Neuronal stem cell (in vitro differentiated cells): ENCODE data around the gene ERC2.

Source experiments
- DNase-seq: peaks from one replicate; pipeline ENCODE4 v3.0.0-alpha.2; 2013; ENCODE audit warnings: low spot score
- H2AFZ ChIP-seq: one replicate; pipeline ENCODE4 v1.6.1; 2013; ENCODE audit warnings: mild to moderate bottlenecking, low read length, inconsistent platforms
- H2AK5ac ChIP-seq: 2 replicates; pipeline ENCODE4 v1.6.1; 2013; ENCODE audit warnings: low read depth, mild to moderate bottlenecking, inconsistent platforms, low read length, moderate library complexity, mixed read lengths
- H2BK120ac ChIP-seq: 2 replicates; pipeline ENCODE4 v1.6.1; 2013; ENCODE audit warnings: low read depth, mild to moderate bottlenecking, inconsistent platforms, low read length, moderate library complexity, mixed read lengths
- H2BK12ac ChIP-seq: one replicate; pipeline ENCODE4 v1.6.1; 2013; ENCODE audit warnings: low read length, inconsistent platforms
- H2BK15ac ChIP-seq: 2 replicates; pipeline ENCODE4 v1.6.1; 2013; ENCODE audit warnings: mild to moderate bottlenecking, low read length, inconsistent platforms, mixed read lengths
- H2BK5ac ChIP-seq: one replicate; pipeline ENCODE4 v1.6.1; 2013; ENCODE audit warnings: inconsistent platforms, mild to moderate bottlenecking, low read length, moderate library complexity
- H3K14ac ChIP-seq: one replicate; pipeline ENCODE4 v1.6.1; 2013; ENCODE audit warnings: low read length, inconsistent platforms
- H3K18ac ChIP-seq: 2 replicates; pipeline ENCODE4 v1.6.1; 2013; ENCODE audit warnings: low read length, inconsistent platforms
- H3K23ac ChIP-seq: 2 replicates; pipeline ENCODE4 v1.6.1; 2013; ENCODE audit warnings: low read depth, mild to moderate bottlenecking, mixed read lengths, low read length, inconsistent platforms; ENCODE audit not compliant: poor library complexity
- H3K27ac ChIP-seq: replicated peaks from 3 replicates; pipeline ENCODE4 v1.5.1; 2013; ENCODE audit warnings: low read length, inconsistent platforms
- H3K27me3 ChIP-seq, 3 experiments: 2 replicates each; pipeline ENCODE4 v1.6.1; 2013; ENCODE audit warnings: low read length in 3 of 3, mild to moderate bottlenecking in 2 of 3, inconsistent platforms in 1 of 3, low read depth in 1 of 3, mixed read lengths in 1 of 3, moderate library complexity in 1 of 3; ENCODE audit not compliant: control insufficient read depth in 3 of 3, insufficient read depth in 3 of 3
- H3K36me3 ChIP-seq, 2 donors: replicated peaks in 1 of 2; 2 replicates each; pipeline ENCODE4 v1.6.1; 2013; ENCODE audit warnings: low read length in 2 of 2; ENCODE audit not compliant: control insufficient read depth in 2 of 2, insufficient read depth in 2 of 2
- H3K4ac ChIP-seq: 2 replicates; pipeline ENCODE4 v1.6.1; 2013; ENCODE audit warnings: inconsistent platforms, mild to moderate bottlenecking, low read length, moderate library complexity
- H3K4me1 ChIP-seq, 2 donors: 1 replicate in 1 of 2; 2 replicates in 1 of 2; pipeline ENCODE4 v1.6.1; 2013; ENCODE audit warnings: low read length in 2 of 2, low read depth in 1 of 2; ENCODE audit not compliant: control insufficient read depth in 2 of 2, insufficient read depth in 1 of 2
- H3K4me2 ChIP-seq: one replicate; pipeline ENCODE4 v1.6.1; 2013; ENCODE audit warnings: mild to moderate bottlenecking, low read length, inconsistent platforms; ENCODE audit not compliant: insufficient read depth, poor library complexity, severe bottlenecking
- H3K4me3 ChIP-seq, 2 donors: 2 replicates each; pipeline ENCODE4 v1.5.1; 2013; ENCODE audit warnings: low read length in 2 of 2, mild to moderate bottlenecking in 2 of 2, inconsistent platforms in 1 of 2, moderate library complexity in 1 of 2
- H3K79me1 ChIP-seq: one replicate; pipeline ENCODE4 v1.6.1; 2013; ENCODE audit warnings: low read depth, mild to moderate bottlenecking, inconsistent platforms, low read length, moderate library complexity
- H3K9ac ChIP-seq: one replicate; pipeline ENCODE4 v1.6.1; 2013; ENCODE audit warnings: mild to moderate bottlenecking, low read depth, low read length, inconsistent platforms; ENCODE audit not compliant: poor library complexity
- H3K9me3 ChIP-seq, 2 donors: replicated peaks in 1 of 2; 2 replicates each; pipeline versions ENCODE3 to v1.6.1; 2013; ENCODE audit warnings: low read length in 2 of 2, mild to moderate bottlenecking in 2 of 2, inconsistent platforms in 1 of 2, low read depth in 1 of 2, mixed read lengths in 1 of 2, moderate library complexity in 1 of 2; ENCODE audit not compliant: control insufficient read depth in 2 of 2, insufficient read depth in 1 of 2
- H4K8ac ChIP-seq: one replicate; pipeline ENCODE4 v1.6.1; 2013; ENCODE audit warnings: low read depth, mild to moderate bottlenecking, inconsistent platforms, low read length, moderate library complexity
- H4K91ac ChIP-seq: one replicate; pipeline ENCODE4 v1.6.1; 2013; ENCODE audit warnings: low read length, low read depth, mild to moderate bottlenecking, inconsistent platforms; ENCODE audit not compliant: poor library complexity
- WGBS, 2 donors: extraction: QIAGEN DNeasy Blood & Tissue Kit; methylation state at CpG; one replicate each; pipeline ENCODE4 v1.1.7; 2013; ENCODE audit warnings: missing lambda C conversion rate in 2 of 2, mixed read lengths in 1 of 2; ENCODE audit not compliant: insufficient read length in 2 of 2, insufficient replicate concordance in 1 of 2; ENCODE audit errors: extremely low coverage in 2 of 2; 5-methylcytosine and 5-hydroxymethylcytosine counted together

Gene ERC2

GRCh38 chr3:55978953-55979352 lies 489.3 kb downstream of the ERC2 start:
- H3K4me3 ChIP-seq: no peak overlapping the region
- no peak overlapping the region for H3K23ac ChIP-seq
- no peak overlapping the region for H2BK15ac ChIP-seq
- no peak overlapping the region for H3K4me2 ChIP-seq
- no peaks in the 10 kb centered on the region for H3K36me3 ChIP-seq
- no peak for DNase-seq
- no peak overlapping the region for H2BK12ac ChIP-seq
- H3K9me3 ChIP-seq: no peaks in the 10 kb centered on the region
- H3K4me1 ChIP-seq: no peaks in the 10 kb centered on the region
- H4K91ac ChIP-seq: no peak overlapping the region
- H4K8ac ChIP-seq: no peak overlapping the region
- H2AFZ ChIP-seq: no peak overlapping the region
- H3K27me3 ChIP-seq: no peaks in the 10 kb centered on the region
- no peak overlapping the region for H3K27ac ChIP-seq
- H3K9ac ChIP-seq: no peak overlapping the region
- H3K14ac ChIP-seq: no peak overlapping the region
- WGBS, 2 donors: no CpG with 5 or more reads among the region's 6 CpGs
- no peak overlapping the region for H2AK5ac ChIP-seq
- no peak overlapping the region for H2BK120ac ChIP-seq
- H3K79me1 ChIP-seq: no peaks in the 10 kb centered on the region
- no peak overlapping the region for H3K18ac ChIP-seq
- no peak overlapping the region for H2BK5ac ChIP-seq
- no peak overlapping the region for H3K4ac ChIP-seq

- Histone ChIP-seq H3K23ac (no peak overlapping the region), H2AK5ac (no peak overlapping the region), H2AFZ (no peak overlapping the region), H4K91ac (no peak overlapping the region), H3K27me3 (no peaks in the 10 kb centered on the region), H3K9me3 (no peaks in the 10 kb centered on the region), H2BK5ac (no peak overlapping the region), H3K27ac (no peak overlapping the region), H3K4ac (no peak overlapping the region), H3K14ac (no peak overlapping the region), H4K8ac (no peak overlapping the region), H3K36me3 (no peaks in the 10 kb centered on the region), H3K4me1 (no peaks in the 10 kb centered on the region), H3K18ac (no peak overlapping the region), H2BK120ac (peak overlapping the region; percentile 55), H3K9ac (no peak overlapping the region), H3K4me3 (no peak overlapping the region), H2BK12ac (no peak overlapping the region), H3K79me1 (no peaks in the 10 kb centered on the region), H2BK15ac (no peak overlapping the region), H3K4me2 (no peak overlapping the region)
- no peak for DNase-seq
- WGBS, 2 donors: no CpG with 5 or more reads among the region's 13 CpGs
Measured at GRCh38 chr3:55974421-55975165, 493.7 kb downstream of the ERC2 start.

- Histone ChIP-seq H3K9ac (no peak overlapping the region), H3K4me2 (no peak overlapping the region)
Measured at GRCh38 chr3:55969634-55970033, 498.6 kb downstream of the ERC2 start.

GRCh38 chr3:55968331-55968730 lies 499.9 kb downstream of the ERC2 start:
- WGBS, 2 donors: no CpG with 5 or more reads among the region's 6 CpGs
- no peak overlapping the region for H3K27ac ChIP-seq

More at GRCh38 chr3:55969634-55970033, 498.6 kb downstream of the ERC2 start:
- Histone ChIP-seq H2BK15ac (no peak overlapping the region), H3K23ac (no peak overlapping the region), H3K27ac (no peak overlapping the region), H3K14ac (no peak overlapping the region), H3K18ac (no peak overlapping the region), H3K36me3 (no peaks in the 10 kb centered on the region), H2AFZ (no peak overlapping the region), H3K9me3 (no peaks in the 10 kb centered on the region), H3K4ac (no peak overlapping the region), H2BK12ac (no peak overlapping the region), H2BK5ac (no peak overlapping the region), H3K27me3 (no peaks in the 10 kb centered on the region), H2AK5ac (no peak overlapping the region), H3K4me3 (no peak overlapping the region), H3K4me1 (peaks cover 0 to 2% of the 10 kb centered on the region in 2 donors), H3K79me1 (no peaks in the 10 kb centered on the region), H4K8ac (no peak overlapping the region), H2BK120ac (no peak overlapping the region), H4K91ac (no peak overlapping the region)
- DNase-seq: no peak
- WGBS, 2 donors: no CpG with 5 or more reads among the region's 2 CpGs

More at GRCh38 chr3:55968331-55968730, 499.9 kb downstream of the ERC2 start:
- Histone ChIP-seq H3K14ac (no peak overlapping the region), H3K4me2 (no peak overlapping the region), H2BK5ac (no peak overlapping the region), H2AK5ac (no peak overlapping the region), H4K8ac (no peak overlapping the region), H3K4me1 (peaks cover 0 to 2% of the 10 kb centered on the region in 2 donors), H3K4ac (no peak overlapping the region), H3K27me3 (no peaks in the 10 kb centered on the region), H4K91ac (no peak overlapping the region), H3K23ac (no peak overlapping the region), H3K9ac (no peak overlapping the region), H2BK120ac (no peak overlapping the region), H3K4me3 (no peak overlapping the region), H3K79me1 (no peaks in the 10 kb centered on the region), H3K9me3 (no peaks in the 10 kb centered on the region), H3K18ac (no peak overlapping the region), H2BK15ac (no peak overlapping the region), H2AFZ (no peak overlapping the region), H2BK12ac (no peak overlapping the region), H3K36me3 (no peaks in the 10 kb centered on the region)
- DNase-seq: no peak
